OCI-LY7 (cell line): Measurements from ENCODE around the gene IKBKE.

Experiments used
- CTCF ChIP-seq: fragments of 200-600 bp; sonication (generic); conservative IDR thresholded peaks from 2 replicates; pipeline ENCODE4 v1.5.1; 2014; ENCODE audit warnings: mild to moderate bottlenecking, antibody characterized with exemption, low read length, moderate library complexity, mixed read lengths
- EZH2phosphoT487 ChIP-seq: fragments of 200-600 bp; sonication (generic); IDR thresholded peaks from 2 replicates; pipeline ENCODE4 v1.6.1; 2018; ENCODE audit warnings: low read depth, borderline replicate concordance, mild to moderate bottlenecking, mixed run types, antibody characterized with exemption, low read length, moderate library complexity, mixed read lengths

- TF ChIP-seq CTCF (no peak), EZH2phosphoT487 (no peak)
Measured at GRCh38 chr1:206521127-206521526, 50.9 kb downstream of the IKBKE start.
